Neural cell (in vitro differentiated cells): ENCODE results near the gene RAB4B.

Source experiments
- CTCF ChIP-seq: fragments of 450-650 bp; IDR thresholded peaks from 2 replicates; pipeline ENCODE4 v1.5.1; 2014; ENCODE audit warnings: antibody characterized with exemption, mild to moderate bottlenecking, moderate library complexity; ENCODE audit not compliant: poor library complexity, severe bottlenecking
- EZH2 ChIP-seq: fragments of 200-600, 300-800 bp; shearing (Covaris generic), sonication (generic); IDR thresholded peaks from 2 replicates; pipeline ENCODE4 v1.6.1; 2014; ENCODE audit warnings: antibody characterized with exemption, low read length, borderline replicate concordance, mild to moderate bottlenecking; ENCODE audit not compliant: insufficient read depth, poor library complexity, severe bottlenecking
- TAF1 ChIP-seq: IDR thresholded peaks from 2 replicates; pipeline ENCODE4 v1.6.1; 2012; ENCODE audit warnings: low read depth

GRCh38 chr19:40798683-40799557 lies 20.9 kb downstream of the RAB4B start, which contains the start of gene EGLN2:
- TF ChIP-seq CTCF: peak; percentile 16
- TF ChIP-seq TAF1: peak; percentile 21
- no peak for TF ChIP-seq EZH2
